GM12872 (cell line): ENCODE data around the gene YIF1A.

ENCODE experiments used
- TF ChIP-seq, protein P1 (sequence below): IDR thresholded peaks from 3 replicates; pipeline ENCODE4 v1.5.1; 2011; ENCODE audit warnings: low read depth, mild to moderate bottlenecking, low read length, moderate library complexity; ENCODE audit not compliant: insufficient read depth

Gene YIF1A

GRCh38 chr11:66277471-66278362 lies 11.2 kb downstream of the YIF1A start, which contains the start of gene CNIH2:
Gene CNIH2 (plus strand): TSS chr11:66278175. CDS start chr11:66278457, 282 bp downstream.
- TF ChIP-seq, protein P1, sequence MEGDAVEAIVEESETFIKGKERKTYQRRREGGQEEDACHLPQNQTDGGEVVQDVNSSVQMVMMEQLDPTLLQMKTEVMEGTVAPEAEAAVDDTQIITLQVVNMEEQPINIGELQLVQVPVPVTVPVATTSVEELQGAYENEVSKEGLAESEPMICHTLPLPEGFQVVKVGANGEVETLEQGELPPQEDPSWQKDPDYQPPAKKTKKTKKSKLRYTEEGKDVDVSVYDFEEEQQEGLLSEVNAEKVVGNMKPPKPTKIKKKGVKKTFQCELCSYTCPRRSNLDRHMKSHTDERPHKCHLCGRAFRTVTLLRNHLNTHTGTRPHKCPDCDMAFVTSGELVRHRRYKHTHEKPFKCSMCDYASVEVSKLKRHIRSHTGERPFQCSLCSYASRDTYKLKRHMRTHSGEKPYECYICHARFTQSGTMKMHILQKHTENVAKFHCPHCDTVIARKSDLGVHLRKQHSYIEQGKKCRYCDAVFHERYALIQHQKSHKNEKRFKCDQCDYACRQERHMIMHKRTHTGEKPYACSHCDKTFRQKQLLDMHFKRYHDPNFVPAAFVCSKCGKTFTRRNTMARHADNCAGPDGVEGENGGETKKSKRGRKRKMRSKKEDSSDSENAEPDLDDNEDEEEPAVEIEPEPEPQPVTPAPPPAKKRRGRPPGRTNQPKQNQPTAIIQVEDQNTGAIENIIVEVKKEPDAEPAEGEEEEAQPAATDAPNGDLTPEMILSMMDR: no peak

GRCh38 chr11:66275984-66276612 lies 12.8 kb downstream of the YIF1A start:
- TF ChIP-seq, protein P1: no peak

DNA sequence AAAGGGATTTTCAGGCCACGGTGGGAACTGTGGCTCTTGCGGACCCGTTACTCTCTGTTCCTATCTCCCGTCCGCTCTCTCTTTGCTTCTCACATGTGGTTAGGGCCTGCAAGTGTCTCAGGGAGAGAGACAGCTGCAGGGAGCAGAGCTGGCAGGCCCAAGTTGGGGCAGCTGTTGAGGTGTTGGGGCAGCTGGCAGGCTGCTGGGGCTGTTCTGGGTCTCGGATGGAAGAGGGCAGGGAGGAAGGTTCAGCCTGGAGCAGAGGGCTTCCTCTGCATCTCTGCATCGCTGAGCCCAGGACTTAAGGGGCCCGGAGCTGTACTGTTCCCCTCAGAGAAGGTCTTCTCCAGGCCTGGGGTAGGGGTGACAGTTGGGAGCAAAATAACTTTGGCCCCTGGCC lies 13.5 kb downstream of the YIF1A start:
- TF ChIP-seq, protein P1: no peak

DNA sequence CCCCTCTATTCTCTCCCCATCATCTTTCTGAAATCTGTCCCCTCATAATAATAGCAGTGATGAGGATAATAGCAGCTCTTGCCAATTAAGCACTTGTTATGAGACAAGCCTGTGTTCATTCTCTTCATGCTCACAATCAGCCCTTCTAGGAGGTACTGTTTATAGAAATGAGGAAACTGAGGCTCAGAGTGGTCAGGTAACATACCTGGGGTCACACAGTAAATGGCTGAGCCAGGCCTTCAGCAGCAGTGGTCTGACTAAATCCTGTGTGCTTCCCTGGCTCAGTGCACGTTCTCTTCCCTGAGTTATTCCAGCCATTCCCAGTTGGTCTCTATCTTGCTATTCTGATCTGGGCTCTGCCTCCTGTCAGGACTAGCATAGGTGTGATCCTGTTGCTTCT lies 14.7 kb downstream of the YIF1A start:
- TF ChIP-seq, protein P1: no peak

DNA sequence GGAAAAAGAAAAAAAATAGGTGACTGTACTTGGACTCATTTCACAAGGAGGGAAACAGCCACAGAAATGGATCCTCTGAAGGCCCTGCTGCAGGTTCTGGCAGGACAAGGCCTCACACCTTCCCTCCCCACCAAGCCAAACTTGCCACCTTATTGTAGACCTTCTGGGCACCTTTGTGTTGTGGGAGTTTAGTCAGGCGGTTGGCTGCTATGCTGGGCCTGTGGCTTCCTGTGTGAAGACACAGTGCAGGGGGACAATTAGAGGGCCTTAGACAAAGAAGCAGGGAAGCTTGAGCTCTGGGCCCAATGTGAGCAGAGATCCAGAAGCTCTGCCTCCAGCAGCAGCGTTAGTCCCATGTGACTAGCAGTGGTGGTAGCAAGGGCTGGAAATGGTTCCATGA lies 16.3 kb downstream of the YIF1A start:
- TF ChIP-seq, protein P1: no peak

DNA sequence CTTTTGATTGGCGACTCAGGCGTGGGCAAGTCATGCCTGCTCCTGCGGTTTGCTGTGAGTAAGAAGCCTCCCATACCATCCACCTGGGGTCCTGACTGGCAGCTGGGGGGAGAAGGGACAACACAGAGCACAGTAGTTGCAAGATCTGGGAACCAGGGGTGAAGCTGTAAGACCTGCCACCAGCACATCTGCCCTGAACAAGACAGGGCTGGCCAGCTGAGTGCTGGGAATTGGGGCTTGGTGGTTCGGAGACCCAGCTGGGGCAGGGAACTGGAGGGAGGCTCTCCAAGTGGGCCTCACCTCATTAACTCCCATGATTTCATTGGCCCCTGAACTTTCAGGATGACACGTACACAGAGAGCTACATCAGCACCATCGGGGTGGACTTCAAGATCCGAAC lies 17.1 kb downstream of the YIF1A start:
- TF ChIP-seq, protein P1: no peak
